ENCODE data around the gene RTN4RL1.

RTN4RL1 gene

GRCh38 chr17:1977583-1978395 is 47.3 kb downstream of the RTN4RL1 start:
- no peak for DNase-seq (ENCODE audit: low read depth in 3 of 3)

GRCh38 chr17:1976683-1977064 is 48.5 kb downstream of the RTN4RL1 start:
- DNase-seq (ENCODE audit: low read depth in 3 of 3): no peak

GRCh38 chr17:1976000-1976682 is 49.0 kb downstream of the RTN4RL1 start:
- no peak for DNase-seq (ENCODE audit: low read depth in 3 of 3)

- no peak for DNase-seq (ENCODE audit: low read depth in 3 of 3)
These were observed 49.6 kb downstream of the RTN4RL1 start for GRCh38 chr17:1975573-1975972.

GRCh38 chr17:1972487-1973160 is 52.5 kb downstream of the RTN4RL1 start:
- DNase-seq (ENCODE audit: low read depth in 3 of 3): no peak

- no peak for DNase-seq (ENCODE audit: low read depth in 3 of 3)
These were observed 54.2 kb downstream of the RTN4RL1 start for GRCh38 chr17:1970843-1971384.

GRCh38 chr17:1969712-1970111 is 55.4 kb downstream of the RTN4RL1 start:
- no peak for DNase-seq (ENCODE audit: low read depth in 3 of 3)

- no peak for DNase-seq (ENCODE audit: low read depth in 3 of 3)
These were observed 57.9 kb downstream of the RTN4RL1 start for GRCh38 chr17:1967213-1967612.

GRCh38 chr17:1966274-1967086 is 58.7 kb downstream of the RTN4RL1 start:
- DNase-seq (ENCODE audit: low read depth in 3 of 3): no peak

GRCh38 chr17:1965556-1966273 is 59.4 kb downstream of the RTN4RL1 start:
- no peak for DNase-seq (ENCODE audit: low read depth in 3 of 3)

GRCh38 chr17:1963250-1963649 is 61.9 kb downstream of the RTN4RL1 start:
- no peak for DNase-seq (ENCODE audit: low read depth in 3 of 3)

GRCh38 chr17:1961189-1961588 is 63.9 kb downstream of the RTN4RL1 start:
- DNase-seq (ENCODE audit: low read depth in 3 of 3): no peak

GRCh38 chr17:1960545-1960912 is 64.6 kb downstream of the RTN4RL1 start:
- DNase-seq (ENCODE audit: low read depth in 3 of 3): no peak

GRCh38 chr17:1959871-1960544 is 65.1 kb downstream of the RTN4RL1 start:
- no peak for DNase-seq (ENCODE audit: low read depth in 3 of 3)

GRCh38 chr17:1958134-1958881 is 66.8 kb downstream of the RTN4RL1 start:
- no peak for DNase-seq (ENCODE audit: low read depth in 3 of 3)

GRCh38 chr17:1957037-1957436 is 68.1 kb downstream of the RTN4RL1 start:
- DNase-seq (ENCODE audit: low read depth in 3 of 3): no peak

GRCh38 chr17:1956134-1956533 is 69.0 kb downstream of the RTN4RL1 start:
- no peak for DNase-seq (ENCODE audit: low read depth in 3 of 3)

GRCh38 chr17:1953831-1954230 is 71.3 kb downstream of the RTN4RL1 start:
- no peak for DNase-seq (ENCODE audit: low read depth in 3 of 3)

GRCh38 chr17:1951920-1952319 is 73.2 kb downstream of the RTN4RL1 start:
- no peak for DNase-seq (ENCODE audit: low read depth in 3 of 3)

- no peak for DNase-seq (ENCODE audit: low read depth in 3 of 3)
These were observed 75.4 kb downstream of the RTN4RL1 start for GRCh38 chr17:1949754-1950153.

Measured in stimulated activated CD4-positive, alpha-beta T cell treated with anti-CD3 and anti-CD28 coated beads, TNF-alpha, amount 100 ng/mL, for 4 hours (primary cell).